Panc1 (cell line): ENCODE results near the gene ETV4. TPM values are rescaled to one million over a fixed set of nuclear protein-coding genes. Genes with fewer than 3 reads are reported as not detected.

Experiments used
- ATAC-seq: fragments of 200-7000 bp; cut with Tn5 transposase; 2 replicates; pipeline ENCODE4 v1.9.1; 2020; ENCODE audit warnings: mild to moderate bottlenecking, moderate library complexity
- BruUV-seq: library from RNA; stranded (reverse); fragments of 400-500 nt; replicated peaks from 2 replicates; lab custom pipeline; 2021; lab: Mats Ljungman, UMichigan
- CTCF ChIA-PET: fragments of 300-600 bp; sonication (Branson Sonifier 250); formaldehyde crosslinking; loops from one replicate; lab custom pipeline; 2022; ENCODE audit warnings: antibody characterized with exemption; lab: Charles Lee
- POLR2A ChIA-PET: fragments of 300-600 bp; sonication (Branson Sonifier 250); formaldehyde crosslinking; loops from one replicate; lab custom pipeline; 2022; ENCODE audit warnings: antibody characterized with exemption; lab: Charles Lee
- DNase-seq: peaks from one replicate; pipeline ENCODE4 v3.0.0-alpha.2; 2010; ENCODE audit warnings: low read depth, low spot score
- H3K27ac ChIP-seq: 2 replicates; pipeline ENCODE4 v1.5.1; 2011; ENCODE audit warnings: mild to moderate bottlenecking, low read length, inconsistent platforms
- H3K27me3 ChIP-seq: fragments of 200-500 bp; sonication (Bioruptor generic); 2 replicates; pipeline ENCODE4 v1.6.0; 2014; ENCODE audit warnings: low read length, inconsistent platforms; ENCODE audit not compliant: control insufficient read depth, insufficient read depth
- H3K36me3 ChIP-seq: fragments of 200-500 bp; sonication (Bioruptor generic); 2 replicates; pipeline ENCODE4 v1.5.1; 2014; ENCODE audit warnings: inconsistent platforms, mild to moderate bottlenecking, low read length, moderate library complexity; ENCODE audit not compliant: control insufficient read depth, insufficient read depth
- H3K4me1 ChIP-seq: 2 replicates; pipeline ENCODE4 v1.5.1; 2011; ENCODE audit warnings: inconsistent platforms, mild to moderate bottlenecking, low read length, moderate library complexity; ENCODE audit not compliant: control insufficient read depth, insufficient read depth
- H3K4me3 ChIP-seq, 2 experiments: 2 replicates each; pipeline ENCODE4 v1.5.1; 2011 to 2012; ENCODE audit warnings: low read depth in 2 of 2, low read length in 2 of 2, mild to moderate bottlenecking in 2 of 2, inconsistent platforms in 1 of 2, moderate library complexity in 1 of 2
- H3K9me3 ChIP-seq: fragments of 200-500 bp; sonication (Bioruptor generic); 2 replicates; pipeline ENCODE4 v1.5.1; 2014; ENCODE audit warnings: low read depth, mild to moderate bottlenecking, inconsistent platforms, low read length, moderate library complexity; ENCODE audit not compliant: control insufficient read depth, insufficient read depth
- POLR2AphosphoS5 ChIP-seq: IDR thresholded peaks from 2 replicates; pipeline ENCODE4 v1.6.1; 2012; ENCODE audit warnings: mild to moderate bottlenecking, low read depth, low read length, moderate library complexity
- SIN3A ChIP-seq: IDR thresholded peaks from 2 replicates; pipeline ENCODE4 v1.6.1; 2012; ENCODE audit warnings: low read depth, mild to moderate bottlenecking, low read length, moderate library complexity, borderline replicate concordance; ENCODE audit not compliant: insufficient read depth
- TCF7L2 ChIP-seq: IDR thresholded peaks from 2 replicates; pipeline ENCODE4 v1.6.1; 2011; ENCODE audit warnings: mild to moderate bottlenecking, low read depth, low read length, inconsistent platforms
- in situ Hi-C: cut with HindIII; loops from 2 replicates; pipeline ENCODE4 v1.10.0; 2016; ENCODE audit warnings: low sequenced_read_pairs, low pct_unique_long_range_greater_than_20kb
- intact Hi-C: fragments of 100-400 bp; cut with micrococcal nuclease; formaldehyde crosslinking; loops from one replicate; pipeline ENCODE4 v1.10.0; 2022; ENCODE audit not compliant: unreplicated experiment
- total RNA-seq: library from RNA; stranded (reverse); gene quantifications from one replicate; pipeline ENCODE4 v1.2.1, GENCODE V29; 2021; ENCODE audit not compliant: unreplicated experiment
- TF ChIP-seq, protein P1 (sequence below), 2 experiments: IDR thresholded peaks; 2 replicates each; pipeline ENCODE4 v1.6.1; 2011 to 2012; ENCODE audit warnings: low read depth in 2 of 2, control low read depth in 1 of 2, low read length in 1 of 2, mild to moderate bottlenecking in 1 of 2, moderate library complexity in 1 of 2; ENCODE audit not compliant: insufficient read depth in 1 of 2
- TF ChIP-seq, protein P2 (sequence below): fragments of 450-650 bp; IDR thresholded peaks from 2 replicates; pipeline ENCODE4 v1.5.1; 2017; ENCODE audit warnings: mild to moderate bottlenecking

The ETV4 gene
- total RNA-seq, 1 experiment from 2014 or later, result 8.3 TPM

DNA sequence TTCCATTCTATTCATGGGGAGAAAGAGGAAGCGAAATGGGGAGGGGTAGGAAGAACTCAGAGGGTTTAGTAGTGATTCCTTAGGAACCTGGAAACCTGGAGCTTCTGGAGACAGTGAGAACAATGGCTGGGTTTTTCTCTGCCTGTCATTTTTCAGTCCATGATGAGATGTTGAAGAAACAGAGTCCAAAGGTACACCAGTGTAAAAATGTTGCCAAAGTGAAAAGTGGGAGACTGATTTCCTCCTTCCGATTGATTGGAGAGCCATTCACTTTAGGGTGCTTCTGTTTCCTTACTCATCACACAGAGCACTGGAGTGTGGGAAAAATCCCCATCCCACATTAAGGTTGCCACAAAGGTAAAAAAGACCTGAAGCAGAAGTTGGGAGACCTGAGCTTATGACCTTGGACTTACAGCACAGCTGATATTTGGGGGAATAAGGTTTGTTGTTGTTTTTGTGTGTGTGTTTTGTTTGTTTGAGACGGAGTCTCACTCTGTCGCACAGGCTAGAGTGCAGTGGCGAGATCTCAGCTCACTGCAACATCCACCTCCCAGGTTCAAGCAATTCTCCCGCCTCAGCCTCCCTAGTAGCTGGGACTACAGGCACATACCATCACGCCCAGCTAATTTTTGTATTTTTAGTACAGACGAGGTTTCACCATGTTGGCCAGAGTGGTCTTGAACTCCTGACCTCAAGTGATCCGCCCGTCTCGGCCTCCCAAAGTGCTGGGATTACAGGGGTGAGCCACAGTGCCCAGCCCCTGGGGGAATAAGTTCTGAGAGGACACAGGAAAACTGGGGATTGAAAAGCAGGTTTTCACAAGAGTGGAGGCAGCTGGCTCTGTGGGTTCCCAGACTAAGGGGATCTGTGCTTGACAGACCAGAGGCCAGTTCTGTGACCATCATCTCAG lies 63.8 kb downstream of the ETV4 start:
- H3K9me3 ChIP-seq, result no peaks in the 10 kb centered on the region
- intact Hi-C loops (loop anchor here (1.0 kb wide), 1 partner anchor 88 kb away; no protein-coding TSS in a partner anchor), in situ Hi-C loops (no loop called here)
- H3K27me3 ChIP-seq, result no peaks in the 10 kb centered on the region
- H3K4me3 ChIP-seq, result no peak overlapping the region
- DNase-seq, result no peak
- TF ChIP-seq POLR2AphosphoS5 (no peak), SIN3A (no peak), TCF7L2 (no peak)
- TF ChIP-seq, protein P1, sequence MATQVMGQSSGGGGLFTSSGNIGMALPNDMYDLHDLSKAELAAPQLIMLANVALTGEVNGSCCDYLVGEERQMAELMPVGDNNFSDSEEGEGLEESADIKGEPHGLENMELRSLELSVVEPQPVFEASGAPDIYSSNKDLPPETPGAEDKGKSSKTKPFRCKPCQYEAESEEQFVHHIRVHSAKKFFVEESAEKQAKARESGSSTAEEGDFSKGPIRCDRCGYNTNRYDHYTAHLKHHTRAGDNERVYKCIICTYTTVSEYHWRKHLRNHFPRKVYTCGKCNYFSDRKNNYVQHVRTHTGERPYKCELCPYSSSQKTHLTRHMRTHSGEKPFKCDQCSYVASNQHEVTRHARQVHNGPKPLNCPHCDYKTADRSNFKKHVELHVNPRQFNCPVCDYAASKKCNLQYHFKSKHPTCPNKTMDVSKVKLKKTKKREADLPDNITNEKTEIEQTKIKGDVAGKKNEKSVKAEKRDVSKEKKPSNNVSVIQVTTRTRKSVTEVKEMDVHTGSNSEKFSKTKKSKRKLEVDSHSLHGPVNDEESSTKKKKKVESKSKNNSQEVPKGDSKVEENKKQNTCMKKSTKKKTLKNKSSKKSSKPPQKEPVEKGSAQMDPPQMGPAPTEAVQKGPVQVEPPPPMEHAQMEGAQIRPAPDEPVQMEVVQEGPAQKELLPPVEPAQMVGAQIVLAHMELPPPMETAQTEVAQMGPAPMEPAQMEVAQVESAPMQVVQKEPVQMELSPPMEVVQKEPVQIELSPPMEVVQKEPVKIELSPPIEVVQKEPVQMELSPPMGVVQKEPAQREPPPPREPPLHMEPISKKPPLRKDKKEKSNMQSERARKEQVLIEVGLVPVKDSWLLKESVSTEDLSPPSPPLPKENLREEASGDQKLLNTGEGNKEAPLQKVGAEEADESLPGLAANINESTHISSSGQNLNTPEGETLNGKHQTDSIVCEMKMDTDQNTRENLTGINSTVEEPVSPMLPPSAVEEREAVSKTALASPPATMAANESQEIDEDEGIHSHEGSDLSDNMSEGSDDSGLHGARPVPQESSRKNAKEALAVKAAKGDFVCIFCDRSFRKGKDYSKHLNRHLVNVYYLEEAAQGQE (IDR thresholded peaks at IDR 0.05; ENCODE audit: insufficient read depth in 1 of 2, low read depth in 2 of 2, low read length in 1 of 2), result no peak
- TF ChIP-seq, protein P2, sequence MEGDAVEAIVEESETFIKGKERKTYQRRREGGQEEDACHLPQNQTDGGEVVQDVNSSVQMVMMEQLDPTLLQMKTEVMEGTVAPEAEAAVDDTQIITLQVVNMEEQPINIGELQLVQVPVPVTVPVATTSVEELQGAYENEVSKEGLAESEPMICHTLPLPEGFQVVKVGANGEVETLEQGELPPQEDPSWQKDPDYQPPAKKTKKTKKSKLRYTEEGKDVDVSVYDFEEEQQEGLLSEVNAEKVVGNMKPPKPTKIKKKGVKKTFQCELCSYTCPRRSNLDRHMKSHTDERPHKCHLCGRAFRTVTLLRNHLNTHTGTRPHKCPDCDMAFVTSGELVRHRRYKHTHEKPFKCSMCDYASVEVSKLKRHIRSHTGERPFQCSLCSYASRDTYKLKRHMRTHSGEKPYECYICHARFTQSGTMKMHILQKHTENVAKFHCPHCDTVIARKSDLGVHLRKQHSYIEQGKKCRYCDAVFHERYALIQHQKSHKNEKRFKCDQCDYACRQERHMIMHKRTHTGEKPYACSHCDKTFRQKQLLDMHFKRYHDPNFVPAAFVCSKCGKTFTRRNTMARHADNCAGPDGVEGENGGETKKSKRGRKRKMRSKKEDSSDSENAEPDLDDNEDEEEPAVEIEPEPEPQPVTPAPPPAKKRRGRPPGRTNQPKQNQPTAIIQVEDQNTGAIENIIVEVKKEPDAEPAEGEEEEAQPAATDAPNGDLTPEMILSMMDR, result no peak
- ChIA-PET CTCF (interaction anchor here (0.9 kb wide), 1 partner anchor 89 kb away, joined by 5 read pairs; no protein-coding TSS in a partner anchor), POLR2A (no interaction called here)
- no peak for ATAC-seq
- H3K36me3 ChIP-seq, result peaks cover 3% of the 10 kb centered on the region; the same call in 1 of the 2 replicates
- no peak overlapping the region for H3K27ac ChIP-seq
- no TSS peak for BruUV-seq
- H3K4me1 ChIP-seq, result peaks cover 9% of the 10 kb centered on the region; the same call in 1 of the 2 replicates

DNA sequence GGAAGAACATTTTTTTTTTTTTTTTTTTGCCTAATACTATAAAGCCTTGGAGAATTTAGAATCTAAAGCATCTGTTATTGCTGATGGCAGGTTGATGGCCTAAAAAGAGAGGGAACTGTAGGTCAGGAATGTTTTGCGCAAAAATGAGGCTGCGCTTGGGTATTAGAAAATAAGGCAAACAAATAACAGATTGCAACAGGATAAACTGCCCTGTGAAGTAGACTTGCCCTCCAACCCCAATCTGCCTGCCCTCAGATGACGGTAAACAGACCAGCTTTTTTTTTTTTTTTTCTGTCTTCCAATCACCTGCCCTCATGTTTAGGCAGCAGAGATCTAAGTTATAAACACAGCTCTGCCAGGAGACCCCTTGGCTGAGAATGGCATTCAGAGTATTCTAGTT lies 66.2 kb downstream of the ETV4 start:
- Histone ChIP-seq H3K4me3 (no peak overlapping the region), H3K4me1 (peaks cover 2% of the 10 kb centered on the region; the same call in 1 of the 2 replicates), H3K36me3 (peaks cover 3% of the 10 kb centered on the region; the same call in 1 of the 2 replicates), H3K27ac (no peak overlapping the region), H3K9me3 (no peaks in the 10 kb centered on the region), H3K27me3 (no peaks in the 10 kb centered on the region)
- TF ChIP-seq, protein P1 (IDR thresholded peaks at IDR 0.05; ENCODE audit: insufficient read depth in 1 of 2, low read depth in 2 of 2, low read length in 1 of 2), result no peak
- no peak for TF ChIP-seq TCF7L2
- BruUV-seq, result no TSS peak
- ChIA-PET CTCF (no interaction called here), POLR2A (no interaction called here)
- in situ Hi-C loops, result no loop called here
- no peak for DNase-seq
- intact Hi-C loops, result no loop called here
- ATAC-seq, result no peak

Other genes starting within 250 kb of the ETV4 start
- gene ARL4D, start 147.3 kb downstream of the ETV4 start, total RNA-seq, result 4.5 TPM
- 45.6 TPM for gene DHX8, start 62.4 kb downstream of the ETV4 start, total RNA-seq
- gene MEOX1, start 115.6 kb upstream of the ETV4 start, total RNA-seq, result 0.21 TPM
- not detected for gene SOST, start 212.5 kb upstream of the ETV4 start, total RNA-seq
- gene DUSP3, start 232.6 kb upstream of the ETV4 start, total RNA-seq, result 41.6 TPM
- gene CFAP97D1, start 234.1 kb upstream of the ETV4 start, total RNA-seq, result not detected